K562 (cell line): ENCODE measurements around the gene COL4A2.

Experiments
- ARID2 ChIP-seq: fragments of 450-650 bp; IDR thresholded peaks from 2 replicates; pipeline ENCODE4 v1.6.1; 2017; ENCODE audit warnings: antibody characterized with exemption, mild to moderate bottlenecking
- CHD2 ChIP-seq: IDR thresholded peaks from 2 replicates; pipeline ENCODE4 v1.6.1; 2011; ENCODE audit warnings: low read depth, low read length
- CTCF ChIP-seq, 3 experiments: IDR thresholded peaks in 2 of 3; conservative IDR thresholded peaks in 1 of 3; 2 replicates each; pipeline ENCODE4 v1.5.1; 2011 to 2012; ENCODE audit warnings: low read length in 3 of 3, mild to moderate bottlenecking in 3 of 3, control low read depth in 2 of 3, improper control_type of control experiment in 1 of 3, inconsistent platforms in 1 of 3, low read depth in 1 of 3, mixed read lengths in 1 of 3, moderate library complexity in 1 of 3; ENCODE audit not compliant: insufficient read depth in 2 of 3
- HCFC1 ChIP-seq: IDR thresholded peaks from 2 replicates; pipeline ENCODE4 v1.6.1; 2012; ENCODE audit warnings: low read depth, low read length, improper control_type of control experiment
- HNRNPUL1 ChIP-seq: fragments of 200-400 bp; formaldehyde crosslinking; IDR thresholded peaks from 2 replicates; pipeline ENCODE4 v1.6.1; 2017; ENCODE audit warnings: low read length
- MGA ChIP-seq: fragments of 450-650 bp; IDR thresholded peaks from 2 replicates; pipeline ENCODE4 v1.6.1; 2016; ENCODE audit warnings: mild to moderate bottlenecking, moderate library complexity
- POLR2A ChIP-seq: fragments of 450-650 bp; conservative IDR thresholded peaks from 2 replicates; pipeline ENCODE4 v1.6.1; 2016
- TF ChIP-seq, protein P1 (sequence below): sonication (generic); formaldehyde crosslinking; IDR thresholded peaks from 2 replicates; pipeline ENCODE4 v1.8.0; 2023; ENCODE audit warnings: missing genetic modification reagents, mild to moderate bottlenecking, borderline replicate concordance
- TF ChIP-seq, protein P2 (sequence below): fragments of 250-450 bp; sonication (Bioruptor Pico); IDR thresholded peaks from 2 replicates; pipeline ENCODE4 v1.9.0; 2021; ENCODE audit warnings: mild to moderate bottlenecking

DNA sequence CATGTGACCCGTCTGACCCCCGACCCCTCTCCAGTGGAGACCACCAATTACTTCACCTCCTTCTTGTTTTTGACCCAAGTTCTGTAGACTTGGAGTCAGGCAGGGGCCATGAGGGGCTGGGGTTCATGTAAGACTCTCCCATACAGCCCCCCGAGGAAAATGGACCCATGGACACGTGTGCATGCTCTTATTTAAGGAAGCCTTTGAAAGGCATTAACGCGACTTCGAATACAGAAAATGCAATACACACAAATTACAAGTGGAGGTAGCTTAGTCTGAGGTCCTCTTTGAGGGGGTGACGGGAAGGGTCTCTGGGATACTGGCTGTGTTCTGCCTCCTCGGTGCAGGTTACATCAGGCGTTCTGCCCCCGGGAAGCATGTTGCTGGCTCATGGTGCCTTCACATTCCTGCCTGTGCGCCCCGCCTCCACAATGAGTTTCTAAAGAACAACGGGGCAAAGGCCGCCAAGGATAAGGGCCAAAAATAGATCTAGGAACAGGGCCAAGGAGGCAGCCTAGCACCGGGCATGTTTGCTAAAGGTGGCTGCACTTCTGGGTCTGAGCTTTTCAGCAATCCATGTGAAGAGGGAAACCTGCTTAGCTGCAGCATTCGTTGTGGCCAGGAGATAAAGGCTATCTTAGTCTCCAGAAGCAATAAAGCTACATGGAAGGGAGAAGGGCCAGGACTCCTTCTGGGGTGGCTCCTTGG is 199.9 kb downstream of the COL4A2 start:
- no peak for TF ChIP-seq HCFC1
- TF ChIP-seq, protein P1, sequence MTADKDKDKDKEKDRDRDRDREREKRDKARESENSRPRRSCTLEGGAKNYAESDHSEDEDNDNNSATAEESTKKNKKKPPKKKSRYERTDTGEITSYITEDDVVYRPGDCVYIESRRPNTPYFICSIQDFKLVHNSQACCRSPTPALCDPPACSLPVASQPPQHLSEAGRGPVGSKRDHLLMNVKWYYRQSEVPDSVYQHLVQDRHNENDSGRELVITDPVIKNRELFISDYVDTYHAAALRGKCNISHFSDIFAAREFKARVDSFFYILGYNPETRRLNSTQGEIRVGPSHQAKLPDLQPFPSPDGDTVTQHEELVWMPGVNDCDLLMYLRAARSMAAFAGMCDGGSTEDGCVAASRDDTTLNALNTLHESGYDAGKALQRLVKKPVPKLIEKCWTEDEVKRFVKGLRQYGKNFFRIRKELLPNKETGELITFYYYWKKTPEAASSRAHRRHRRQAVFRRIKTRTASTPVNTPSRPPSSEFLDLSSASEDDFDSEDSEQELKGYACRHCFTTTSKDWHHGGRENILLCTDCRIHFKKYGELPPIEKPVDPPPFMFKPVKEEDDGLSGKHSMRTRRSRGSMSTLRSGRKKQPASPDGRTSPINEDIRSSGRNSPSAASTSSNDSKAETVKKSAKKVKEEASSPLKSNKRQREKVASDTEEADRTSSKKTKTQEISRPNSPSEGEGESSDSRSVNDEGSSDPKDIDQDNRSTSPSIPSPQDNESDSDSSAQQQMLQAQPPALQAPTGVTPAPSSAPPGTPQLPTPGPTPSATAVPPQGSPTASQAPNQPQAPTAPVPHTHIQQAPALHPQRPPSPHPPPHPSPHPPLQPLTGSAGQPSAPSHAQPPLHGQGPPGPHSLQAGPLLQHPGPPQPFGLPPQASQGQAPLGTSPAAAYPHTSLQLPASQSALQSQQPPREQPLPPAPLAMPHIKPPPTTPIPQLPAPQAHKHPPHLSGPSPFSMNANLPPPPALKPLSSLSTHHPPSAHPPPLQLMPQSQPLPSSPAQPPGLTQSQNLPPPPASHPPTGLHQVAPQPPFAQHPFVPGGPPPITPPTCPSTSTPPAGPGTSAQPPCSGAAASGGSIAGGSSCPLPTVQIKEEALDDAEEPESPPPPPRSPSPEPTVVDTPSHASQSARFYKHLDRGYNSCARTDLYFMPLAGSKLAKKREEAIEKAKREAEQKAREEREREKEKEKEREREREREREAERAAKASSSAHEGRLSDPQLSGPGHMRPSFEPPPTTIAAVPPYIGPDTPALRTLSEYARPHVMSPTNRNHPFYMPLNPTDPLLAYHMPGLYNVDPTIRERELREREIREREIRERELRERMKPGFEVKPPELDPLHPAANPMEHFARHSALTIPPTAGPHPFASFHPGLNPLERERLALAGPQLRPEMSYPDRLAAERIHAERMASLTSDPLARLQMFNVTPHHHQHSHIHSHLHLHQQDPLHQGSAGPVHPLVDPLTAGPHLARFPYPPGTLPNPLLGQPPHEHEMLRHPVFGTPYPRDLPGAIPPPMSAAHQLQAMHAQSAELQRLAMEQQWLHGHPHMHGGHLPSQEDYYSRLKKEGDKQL (CRISPR knock-in tag): no peak
- TF ChIP-seq, protein P2, sequence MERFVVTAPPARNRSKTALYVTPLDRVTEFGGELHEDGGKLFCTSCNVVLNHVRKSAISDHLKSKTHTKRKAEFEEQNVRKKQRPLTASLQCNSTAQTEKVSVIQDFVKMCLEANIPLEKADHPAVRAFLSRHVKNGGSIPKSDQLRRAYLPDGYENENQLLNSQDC (CRISPR knock-in tag): no peak
- TF ChIP-seq MGA: peak; percentile 81
- no peak for TF ChIP-seq CTCF (IDR thresholded peaks at IDR 0.05 in 2 of 3, conservative IDR thresholded peaks at IDR 0.05 in 1 of 3; ENCODE audit: insufficient read depth in 2 of 3, low read depth in 1 of 3, low read length in 3 of 3)
- TF ChIP-seq ARID2: no peak
- no peak for TF ChIP-seq POLR2A
- TF ChIP-seq CHD2: no peak
- TF ChIP-seq HNRNPUL1: no peak
